ENCODE results near the gene PPP1CA.

GRCh38 chr11:67441731-67442351, 40.2 kb upstream of the PPP1CA start:
- TF ChIP-seq CTCF (IDR thresholded peaks at IDR 0.05; ENCODE audit: low read depth, low read length, poor library complexity, severe bottlenecking) (no peak), EZH2phosphoT487 (IDR thresholded peaks at IDR 0.05; ENCODE audit: borderline replicate concordance, low read length) (no peak)

All from DOHH2 (cell line).